ENCODE measurements around the gene SNRPF.

Gene SNRPF

DNA sequence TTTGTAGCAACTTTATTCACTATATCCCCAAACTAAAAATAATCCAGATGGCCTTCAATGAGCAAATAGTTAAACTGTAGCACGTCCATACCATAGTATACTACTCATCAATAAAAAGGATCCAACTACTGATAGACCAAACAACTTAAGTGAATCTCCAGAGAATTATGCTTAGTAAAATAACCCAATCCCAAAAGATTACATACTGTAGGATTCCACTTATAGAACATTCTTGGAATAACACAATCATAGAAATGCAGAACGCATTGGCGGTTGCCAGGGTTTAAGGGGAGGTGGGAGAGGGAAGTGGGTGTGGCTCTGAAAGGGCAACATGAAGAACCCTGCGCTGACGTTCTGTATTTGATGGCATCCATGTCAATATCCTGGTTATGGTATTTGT, 28.6 kb downstream of the SNRPF start:
- no peaks in the 10 kb centered on the region for H3K27me3 ChIP-seq (ENCODE audit: insufficient read depth, poor library complexity, severe bottlenecking)
- DNase-seq (ENCODE audit: low read depth in 1 of 2, low spot score in 1 of 2) = no peak

DNA sequence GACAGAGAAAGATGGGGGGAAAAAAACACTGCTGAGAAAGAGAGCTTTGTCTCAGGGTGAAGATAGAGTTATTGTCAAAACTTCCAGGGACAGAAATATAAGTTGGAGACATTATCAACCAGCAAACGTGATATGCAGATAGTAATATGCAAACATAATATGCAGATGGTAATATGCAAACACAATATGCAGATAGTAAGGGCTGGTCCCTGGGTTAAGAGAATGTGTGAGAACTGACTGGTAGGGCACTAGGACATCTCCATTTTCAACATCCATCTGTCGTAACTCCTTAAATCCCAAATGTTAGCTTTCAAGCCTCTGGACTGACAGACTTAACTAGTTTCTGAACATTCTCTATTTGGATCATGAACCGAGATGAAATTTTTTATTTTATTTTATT, 32.2 kb downstream of the SNRPF start:
- DNase-seq (ENCODE audit: low read depth in 1 of 2, low spot score in 1 of 2) = no peak
- Histone ChIP-seq H3K27me3 (ENCODE audit: insufficient read depth, poor library complexity, severe bottlenecking) (no peaks in the 10 kb centered on the region), H3K4me3 (replicated peaks; ENCODE audit: insufficient read depth, low read length) (no peak overlapping the region), H3K27ac (replicated peaks) (no peak overlapping the region)
- TF ChIP-seq, protein P1, sequence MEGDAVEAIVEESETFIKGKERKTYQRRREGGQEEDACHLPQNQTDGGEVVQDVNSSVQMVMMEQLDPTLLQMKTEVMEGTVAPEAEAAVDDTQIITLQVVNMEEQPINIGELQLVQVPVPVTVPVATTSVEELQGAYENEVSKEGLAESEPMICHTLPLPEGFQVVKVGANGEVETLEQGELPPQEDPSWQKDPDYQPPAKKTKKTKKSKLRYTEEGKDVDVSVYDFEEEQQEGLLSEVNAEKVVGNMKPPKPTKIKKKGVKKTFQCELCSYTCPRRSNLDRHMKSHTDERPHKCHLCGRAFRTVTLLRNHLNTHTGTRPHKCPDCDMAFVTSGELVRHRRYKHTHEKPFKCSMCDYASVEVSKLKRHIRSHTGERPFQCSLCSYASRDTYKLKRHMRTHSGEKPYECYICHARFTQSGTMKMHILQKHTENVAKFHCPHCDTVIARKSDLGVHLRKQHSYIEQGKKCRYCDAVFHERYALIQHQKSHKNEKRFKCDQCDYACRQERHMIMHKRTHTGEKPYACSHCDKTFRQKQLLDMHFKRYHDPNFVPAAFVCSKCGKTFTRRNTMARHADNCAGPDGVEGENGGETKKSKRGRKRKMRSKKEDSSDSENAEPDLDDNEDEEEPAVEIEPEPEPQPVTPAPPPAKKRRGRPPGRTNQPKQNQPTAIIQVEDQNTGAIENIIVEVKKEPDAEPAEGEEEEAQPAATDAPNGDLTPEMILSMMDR (IDR thresholded peaks at IDR 0.05; ENCODE audit: insufficient read depth, low read length) = no peak
- no peak for TF ChIP-seq GABPA (IDR thresholded peaks at IDR 0.05; ENCODE audit: low read depth)

More for the DNA sequence above, 28.6 kb downstream of the SNRPF start:
- TF ChIP-seq, protein P2, sequence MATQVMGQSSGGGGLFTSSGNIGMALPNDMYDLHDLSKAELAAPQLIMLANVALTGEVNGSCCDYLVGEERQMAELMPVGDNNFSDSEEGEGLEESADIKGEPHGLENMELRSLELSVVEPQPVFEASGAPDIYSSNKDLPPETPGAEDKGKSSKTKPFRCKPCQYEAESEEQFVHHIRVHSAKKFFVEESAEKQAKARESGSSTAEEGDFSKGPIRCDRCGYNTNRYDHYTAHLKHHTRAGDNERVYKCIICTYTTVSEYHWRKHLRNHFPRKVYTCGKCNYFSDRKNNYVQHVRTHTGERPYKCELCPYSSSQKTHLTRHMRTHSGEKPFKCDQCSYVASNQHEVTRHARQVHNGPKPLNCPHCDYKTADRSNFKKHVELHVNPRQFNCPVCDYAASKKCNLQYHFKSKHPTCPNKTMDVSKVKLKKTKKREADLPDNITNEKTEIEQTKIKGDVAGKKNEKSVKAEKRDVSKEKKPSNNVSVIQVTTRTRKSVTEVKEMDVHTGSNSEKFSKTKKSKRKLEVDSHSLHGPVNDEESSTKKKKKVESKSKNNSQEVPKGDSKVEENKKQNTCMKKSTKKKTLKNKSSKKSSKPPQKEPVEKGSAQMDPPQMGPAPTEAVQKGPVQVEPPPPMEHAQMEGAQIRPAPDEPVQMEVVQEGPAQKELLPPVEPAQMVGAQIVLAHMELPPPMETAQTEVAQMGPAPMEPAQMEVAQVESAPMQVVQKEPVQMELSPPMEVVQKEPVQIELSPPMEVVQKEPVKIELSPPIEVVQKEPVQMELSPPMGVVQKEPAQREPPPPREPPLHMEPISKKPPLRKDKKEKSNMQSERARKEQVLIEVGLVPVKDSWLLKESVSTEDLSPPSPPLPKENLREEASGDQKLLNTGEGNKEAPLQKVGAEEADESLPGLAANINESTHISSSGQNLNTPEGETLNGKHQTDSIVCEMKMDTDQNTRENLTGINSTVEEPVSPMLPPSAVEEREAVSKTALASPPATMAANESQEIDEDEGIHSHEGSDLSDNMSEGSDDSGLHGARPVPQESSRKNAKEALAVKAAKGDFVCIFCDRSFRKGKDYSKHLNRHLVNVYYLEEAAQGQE (IDR thresholded peaks at IDR 0.05; ENCODE audit: insufficient replicate concordance, low read depth) = no peak
- no peak for TF ChIP-seq SPI1 (IDR thresholded peaks at IDR 0.05; ENCODE audit: borderline replicate concordance, low read depth)
- TF ChIP-seq, protein P1 (IDR thresholded peaks at IDR 0.05; ENCODE audit: insufficient read depth, low read length) = no peak
- no peak for TF ChIP-seq GABPA (IDR thresholded peaks at IDR 0.05; ENCODE audit: low read depth)
- no peak for TF ChIP-seq POLR2AphosphoS5 (IDR thresholded peaks at IDR 0.05; ENCODE audit: low read depth)
- Histone ChIP-seq H3K27ac (replicated peaks) (no peak overlapping the region), H3K4me3 (replicated peaks; ENCODE audit: insufficient read depth, low read length) (no peak overlapping the region)

DNA sequence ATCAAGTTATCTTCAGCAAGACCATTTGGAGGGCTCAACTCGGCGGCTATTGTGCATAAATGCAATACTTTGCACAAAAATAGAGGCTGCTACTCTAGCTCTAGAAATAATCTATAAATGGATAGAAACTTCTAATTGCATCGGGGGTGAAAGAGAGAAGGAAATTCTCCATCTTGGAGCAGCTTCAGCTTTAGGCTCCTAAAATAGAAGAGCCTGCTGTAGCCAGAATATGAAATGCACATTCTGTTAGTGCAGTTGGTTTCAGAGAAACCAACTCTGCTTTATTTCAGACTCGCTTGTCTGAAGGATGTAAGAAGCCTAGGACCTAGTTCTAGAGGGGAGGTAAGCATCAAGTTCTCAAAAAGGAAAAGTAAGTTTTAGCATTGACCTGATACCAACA, 38.1 kb downstream of the SNRPF start:
- Histone ChIP-seq H3K27ac (replicated peaks) (no peak overlapping the region), H3K4me3 (replicated peaks; ENCODE audit: insufficient read depth, low read length) (no peak overlapping the region), H3K27me3 (ENCODE audit: insufficient read depth, poor library complexity, severe bottlenecking) (no peaks in the 10 kb centered on the region)
- DNase-seq (ENCODE audit: low read depth in 1 of 2, low spot score in 1 of 2) = no peak
- TF ChIP-seq, protein P1 (IDR thresholded peaks at IDR 0.05; ENCODE audit: insufficient read depth, low read length) = no peak
- TF ChIP-seq SPI1 (IDR thresholded peaks at IDR 0.05; ENCODE audit: borderline replicate concordance, low read depth) (no peak), GABPA (IDR thresholded peaks at IDR 0.05; ENCODE audit: low read depth) (no peak), POLR2AphosphoS5 (IDR thresholded peaks at IDR 0.05; ENCODE audit: low read depth) (no peak)
- TF ChIP-seq, protein P2 (IDR thresholded peaks at IDR 0.05; ENCODE audit: insufficient replicate concordance, low read depth) = no peak

DNA sequence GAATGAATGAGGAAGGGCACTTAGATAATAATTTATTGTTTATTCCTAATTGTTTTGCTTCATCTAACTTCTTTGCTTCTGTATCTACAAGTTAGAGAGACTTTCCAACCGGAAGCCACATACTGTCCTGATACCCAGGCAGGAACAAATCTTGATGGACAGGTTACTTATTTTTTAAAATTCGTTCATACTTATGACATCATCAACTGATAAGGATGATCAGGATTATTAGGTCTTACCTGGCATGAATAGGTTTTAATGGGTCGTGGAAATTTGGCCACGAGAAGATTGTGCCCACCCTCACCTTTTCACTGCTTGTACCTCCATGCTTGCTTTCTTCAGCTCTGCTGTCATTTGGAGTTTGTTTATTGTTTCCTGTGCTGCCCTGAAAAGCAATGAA, 39.3 kb downstream of the SNRPF start:
- no peak for DNase-seq (ENCODE audit: low read depth in 1 of 2, low spot score in 1 of 2)
- Histone ChIP-seq H3K4me3 (replicated peaks; ENCODE audit: insufficient read depth, low read length) (no peak overlapping the region), H3K27ac (replicated peaks) (no peak overlapping the region), H3K27me3 (ENCODE audit: insufficient read depth, poor library complexity, severe bottlenecking) (no peaks in the 10 kb centered on the region)
- TF ChIP-seq, protein P1 (IDR thresholded peaks at IDR 0.05; ENCODE audit: insufficient read depth, low read length) = no peak
- TF ChIP-seq, protein P2 (IDR thresholded peaks at IDR 0.05; ENCODE audit: insufficient replicate concordance, low read depth) = no peak
- TF ChIP-seq GABPA (IDR thresholded peaks at IDR 0.05; ENCODE audit: low read depth) (no peak), POLR2AphosphoS5 (IDR thresholded peaks at IDR 0.05; ENCODE audit: low read depth) (no peak), SPI1 (IDR thresholded peaks at IDR 0.05; ENCODE audit: borderline replicate concordance, low read depth) (no peak)

Data from HL-60 (cell line).